8988T (cell line): ENCODE results near the gene ADGRG3.
"Not testable (repeated sequence)": the region's sequence is repeated elsewhere in the genome, so short reads cannot be mapped to it uniquely, and the experiment has no call there.

Experiments used
- DNase-seq: peaks from one replicate; pipeline ENCODE4 v3.0.0; 2011

Gene ADGRG3

GRCh38 chr16:57722210-57722499 is 54.0 kb downstream of the ADGRG3 start:
- DNase-seq, result no peak

- DNase-seq, result no peak
These were observed 54.5 kb downstream of the ADGRG3 start for GRCh38 chr16:57722651-57723050.

GRCh38 chr16:57723170-57723569 is 55.1 kb downstream of the ADGRG3 start:
- peak; percentile 50 for DNase-seq

GRCh38 chr16:57724531-57724930 is 56.4 kb downstream of the ADGRG3 start:
- DNase-seq, result no peak

GRCh38 chr16:57725151-57725550 is 57.0 kb downstream of the ADGRG3 start:
- DNase-seq, result no peak

- no peak for DNase-seq
These were observed 57.4 kb downstream of the ADGRG3 start for GRCh38 chr16:57725554-57725953.

- no peak for DNase-seq
These were observed 57.9 kb downstream of the ADGRG3 start for GRCh38 chr16:57725976-57726375.

- no peak for DNase-seq
These were observed 58.4 kb downstream of the ADGRG3 start for GRCh38 chr16:57726433-57726947.

GRCh38 chr16:57727610-57728009 is 59.5 kb downstream of the ADGRG3 start:
- peak; percentile 14 for DNase-seq

- DNase-seq, result no peak
These were observed 60.5 kb downstream of the ADGRG3 start for GRCh38 chr16:57728336-57729181.

- no peak for DNase-seq
These were observed 61.0 kb downstream of the ADGRG3 start for GRCh38 chr16:57729182-57729484.

GRCh38 chr16:57729852-57730251 is 61.7 kb downstream of the ADGRG3 start:
- DNase-seq, result not testable (repeated sequence)

GRCh38 chr16:57730771-57731730 is 62.9 kb downstream of the ADGRG3 start:
- DNase-seq, result no peak

- no peak for DNase-seq
These were observed 63.9 kb downstream of the ADGRG3 start for GRCh38 chr16:57732037-57732436.

GRCh38 chr16:57732714-57733113 is 64.6 kb downstream of the ADGRG3 start:
- no peak for DNase-seq

GRCh38 chr16:57734308-57734924 is 66.3 kb downstream of the ADGRG3 start:
- no peak for DNase-seq

- peak; percentile 96 for DNase-seq
These were observed 67.0 kb downstream of the ADGRG3 start for GRCh38 chr16:57734925-57735754.

- peak; percentile 20 for DNase-seq
These were observed 67.8 kb downstream of the ADGRG3 start, which contains the start of gene KATNB1 for GRCh38 chr16:57735755-57736418. TSS of gene KATNB1 (plus strand) at chr16:57735770. CDS start at chr16:57737244, 1,474 bp downstream.

GRCh38 chr16:57736419-57737351 is 68.6 kb downstream of the ADGRG3 start:
- DNase-seq, result peak; percentile 72

GRCh38 chr16:57738844-57739243 is 70.7 kb downstream of the ADGRG3 start:
- DNase-seq, result no peak
